Ascending aorta (tissue), 2 donors: ENCODE measurements around the gene ABCA10. TPM values are rescaled to one million over a fixed set of nuclear protein-coding genes. Genes with fewer than 3 reads are reported as not detected.

ENCODE experiments used
- DNase-seq, 2 donors: peaks; one replicate each; pipeline ENCODE4 v3.0.0-alpha.2; 2019; ENCODE audit warnings: low spot score in 2 of 2
- H3K27ac ChIP-seq, 2 donors: fragments of 200-600 bp; sonication (generic); one replicate each; pipeline ENCODE4 v1.5.1; 2016 to 2017; ENCODE audit warnings: mild to moderate bottlenecking in 1 of 2
- H3K27me3 ChIP-seq: fragments of 200-600 bp; sonication (generic); one replicate; pipeline ENCODE4 v1.5.1; 2017
- H3K36me3 ChIP-seq, 2 donors: fragments of 200-600 bp; sonication (generic); one replicate each; pipeline ENCODE4 v1.5.1; 2016
- H3K4me1 ChIP-seq, 2 donors: fragments of 200-600 bp; sonication (generic); one replicate each; pipeline ENCODE4 v1.5.1; 2016 to 2017; ENCODE audit warnings: mild to moderate bottlenecking in 1 of 2
- H3K4me3 ChIP-seq, 2 donors: fragments of 200-600 bp; sonication (generic); one replicate each; pipeline ENCODE4 v1.5.1; 2016 to 2017; ENCODE audit warnings: mild to moderate bottlenecking in 1 of 2
- H3K9me3 ChIP-seq, 2 donors: fragments of 200-600 bp; sonication (generic); one replicate each; pipeline ENCODE4 v1.5.1; 2016
- intact Hi-C: fragments of 100-400 bp; cut with DNase I; formaldehyde crosslinking; loops from one replicate; pipeline ENCODE4 v1.15.1; 2023
- total RNA-seq: library from RNA; depleted of rRNA; stranded (reverse); fragments of >200 nt; gene quantifications from one replicate; pipeline ENCODE4 v1.1.0, GENCODE V29; 2016
- TF ChIP-seq, protein P1 (sequence below), 3 experiments: fragments of 200-600 bp in 2 of 3; fragments of 450-650 bp in 1 of 3; sonication (generic) in 2 of 3; IDR thresholded peaks; one replicate each; pipeline ENCODE4 v1.5.1; 2016 to 2019; ENCODE audit warnings: antibody characterized with exemption in 3 of 3, mild to moderate bottlenecking in 1 of 3, moderate library complexity in 1 of 3

The ABCA10 gene
- total RNA-seq, 1 donor from 2014 or later: 6.8 TPM

DNA sequence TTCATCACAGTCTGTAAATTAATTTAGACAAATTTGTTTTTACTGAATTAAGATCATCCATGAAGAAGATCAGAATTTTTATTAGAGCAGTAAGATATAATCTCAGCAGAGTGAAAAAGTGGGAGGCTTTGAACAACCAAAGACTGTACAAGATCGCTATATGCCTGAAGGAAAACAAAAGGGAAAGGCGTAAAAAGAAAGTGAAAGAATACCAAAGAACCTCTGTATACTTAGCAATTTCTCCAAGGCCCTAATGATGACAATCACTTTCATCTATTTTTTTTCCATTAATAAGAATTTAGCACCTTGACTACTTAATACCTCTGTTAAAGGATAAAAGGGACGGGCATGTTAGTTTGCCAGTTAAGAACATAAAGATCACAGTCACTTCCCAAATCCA is 38.6 kb upstream of the ABCA10 start:
- intact Hi-C loops: no loop called here
- no peaks in the 10 kb centered on the region for H3K36me3 ChIP-seq
- no peaks in the 10 kb centered on the region for H3K27me3 ChIP-seq
- no peaks in the 10 kb centered on the region for H3K9me3 ChIP-seq
- TF ChIP-seq, protein P1, sequence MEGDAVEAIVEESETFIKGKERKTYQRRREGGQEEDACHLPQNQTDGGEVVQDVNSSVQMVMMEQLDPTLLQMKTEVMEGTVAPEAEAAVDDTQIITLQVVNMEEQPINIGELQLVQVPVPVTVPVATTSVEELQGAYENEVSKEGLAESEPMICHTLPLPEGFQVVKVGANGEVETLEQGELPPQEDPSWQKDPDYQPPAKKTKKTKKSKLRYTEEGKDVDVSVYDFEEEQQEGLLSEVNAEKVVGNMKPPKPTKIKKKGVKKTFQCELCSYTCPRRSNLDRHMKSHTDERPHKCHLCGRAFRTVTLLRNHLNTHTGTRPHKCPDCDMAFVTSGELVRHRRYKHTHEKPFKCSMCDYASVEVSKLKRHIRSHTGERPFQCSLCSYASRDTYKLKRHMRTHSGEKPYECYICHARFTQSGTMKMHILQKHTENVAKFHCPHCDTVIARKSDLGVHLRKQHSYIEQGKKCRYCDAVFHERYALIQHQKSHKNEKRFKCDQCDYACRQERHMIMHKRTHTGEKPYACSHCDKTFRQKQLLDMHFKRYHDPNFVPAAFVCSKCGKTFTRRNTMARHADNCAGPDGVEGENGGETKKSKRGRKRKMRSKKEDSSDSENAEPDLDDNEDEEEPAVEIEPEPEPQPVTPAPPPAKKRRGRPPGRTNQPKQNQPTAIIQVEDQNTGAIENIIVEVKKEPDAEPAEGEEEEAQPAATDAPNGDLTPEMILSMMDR (IDR thresholded peaks at IDR 0.05): no peak
- H3K27ac ChIP-seq: no peak overlapping the region
- H3K4me1 ChIP-seq: no peaks in the 10 kb centered on the region
- no peak for DNase-seq
- H3K4me3 ChIP-seq: no peak overlapping the region

DNA sequence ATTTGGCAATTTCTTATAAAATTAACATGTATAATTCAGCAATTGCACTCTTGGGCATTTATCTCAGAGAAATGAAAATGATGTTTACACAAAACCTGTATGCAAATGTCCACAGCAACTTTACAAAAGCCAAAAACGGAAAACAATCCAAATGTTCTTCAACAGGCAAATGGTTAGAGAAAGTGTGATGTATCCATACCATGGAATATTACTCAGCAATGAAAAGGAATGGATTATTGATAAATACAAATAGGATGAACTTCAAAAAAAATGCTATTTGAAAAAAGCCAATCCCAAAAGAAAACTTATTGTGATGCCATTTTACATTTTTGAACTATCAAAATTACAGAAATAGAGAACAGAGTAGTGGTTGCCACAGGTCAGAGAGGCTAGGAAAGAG is 37.2 kb upstream of the ABCA10 start:
- H3K27ac ChIP-seq: no peak overlapping the region
- DNase-seq: no peak
- TF ChIP-seq, protein P1 (IDR thresholded peaks at IDR 0.05): no peak
- intact Hi-C loops: no loop called here
- H3K4me1 ChIP-seq: no peaks in the 10 kb centered on the region
- no peaks in the 10 kb centered on the region for H3K9me3 ChIP-seq
- no peaks in the 10 kb centered on the region for H3K27me3 ChIP-seq
- no peaks in the 10 kb centered on the region for H3K36me3 ChIP-seq
- H3K4me3 ChIP-seq: no peak overlapping the region

DNA sequence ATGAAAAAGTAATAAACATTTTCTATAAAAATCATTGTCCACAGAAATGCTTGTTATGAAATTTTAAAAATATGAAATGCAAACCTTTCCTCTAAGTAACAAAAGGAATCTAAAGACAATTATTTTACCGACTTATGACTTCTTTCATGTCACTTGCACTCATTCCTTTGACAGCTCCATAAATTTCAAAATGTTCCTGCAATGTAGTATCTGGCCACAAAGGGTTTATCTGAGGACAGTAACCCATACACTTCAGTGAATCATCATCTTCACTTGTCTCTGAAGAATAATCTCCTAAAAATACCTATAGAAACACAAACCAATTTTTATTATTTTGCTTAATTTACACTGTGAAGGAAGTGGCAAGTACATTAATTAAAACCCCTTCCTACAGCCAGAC is 25.6 kb upstream of the ABCA10 start:
- H3K27ac ChIP-seq: no peak overlapping the region
- no peak overlapping the region for H3K4me3 ChIP-seq
- no peaks in the 10 kb centered on the region for H3K4me1 ChIP-seq
- TF ChIP-seq, protein P1 (IDR thresholded peaks at IDR 0.05): no peak
- DNase-seq: no peak
- no peaks in the 10 kb centered on the region for H3K9me3 ChIP-seq
- intact Hi-C loops: no loop called here
- no peaks in the 10 kb centered on the region for H3K27me3 ChIP-seq
- peaks cover 0 to 3% of the 10 kb centered on the region in 2 donors for H3K36me3 ChIP-seq

DNA sequence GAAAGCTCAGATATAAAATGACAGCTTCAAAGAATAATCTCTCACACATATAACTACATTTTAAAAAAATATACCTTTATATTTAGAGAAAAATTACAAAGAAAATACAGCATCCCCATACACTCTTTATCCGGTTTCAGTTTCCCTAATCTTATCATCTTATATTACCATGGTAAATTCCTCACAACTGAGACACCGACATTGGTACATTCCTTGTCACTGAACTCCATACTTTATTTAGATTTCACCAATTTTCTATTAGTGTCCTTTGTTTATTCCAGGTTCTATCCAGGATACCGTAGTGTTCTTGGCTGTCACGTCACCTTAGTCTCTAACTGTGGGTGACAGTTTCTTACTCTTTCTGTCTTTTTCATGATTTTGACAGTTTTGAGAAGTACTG is 22.0 kb upstream of the ABCA10 start:
- H3K27ac ChIP-seq: no peak overlapping the region
- no peak overlapping the region for H3K4me3 ChIP-seq
- no peaks in the 10 kb centered on the region for H3K27me3 ChIP-seq
- no peak for DNase-seq
- H3K36me3 ChIP-seq: peaks cover 0 to 3% of the 10 kb centered on the region in 2 donors
- TF ChIP-seq, protein P1 (IDR thresholded peaks at IDR 0.05): no peak
- intact Hi-C loops: no loop called here
- H3K9me3 ChIP-seq: no peaks in the 10 kb centered on the region
- H3K4me1 ChIP-seq: no peaks in the 10 kb centered on the region

DNA sequence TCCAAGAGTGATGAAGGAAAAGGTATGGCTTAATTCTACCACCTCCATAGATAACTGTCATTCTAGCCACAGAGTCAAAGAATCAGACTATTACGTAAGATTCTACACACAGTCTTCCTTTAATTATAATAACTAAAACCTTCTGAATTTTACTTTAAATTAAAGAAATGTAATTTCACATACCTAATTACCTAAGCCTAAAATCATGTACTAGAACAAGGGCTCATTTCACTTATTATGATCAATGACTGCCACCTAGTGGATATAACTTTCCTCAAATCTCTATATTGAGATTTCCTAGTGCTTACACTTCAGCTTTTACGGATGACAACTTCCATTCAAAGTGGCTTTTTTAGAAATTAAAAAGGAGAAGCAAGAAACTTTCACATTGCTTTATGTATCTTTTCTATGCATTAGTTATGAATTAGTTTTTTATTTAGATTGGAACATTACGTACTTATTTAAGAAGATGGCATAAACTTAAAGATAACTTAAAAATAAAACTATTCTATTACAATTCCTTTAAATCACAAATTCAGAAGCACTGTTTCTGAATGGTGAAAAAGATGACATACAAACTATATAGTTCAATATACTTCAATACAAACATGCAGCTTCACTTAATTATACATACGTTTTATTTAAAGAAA is 18.2 kb upstream of the ABCA10 start:
- no peak for DNase-seq
- intact Hi-C loops: loop anchor here (1.0 kb wide), 1 partner anchor 470 kb away; no protein-coding TSS in a partner anchor
- TF ChIP-seq, protein P1 (IDR thresholded peaks at IDR 0.05): peak; percentile 19 to 55 (median 39)
- Histone ChIP-seq H3K36me3 (no peaks in the 10 kb centered on the region), H3K9me3 (no peaks in the 10 kb centered on the region), H3K4me1 (no peaks in the 10 kb centered on the region), H3K27ac (no peak overlapping the region), H3K4me3 (no peak overlapping the region), H3K27me3 (no peaks in the 10 kb centered on the region)
